Superior temporal gyrus (tissue), 1 donor: Measurements from ENCODE around the gene KYNU.
"Not testable (repeated sequence)": the region's sequence is repeated elsewhere in the genome, so short reads cannot be mapped to it uniquely, and the experiment has no call there.

ENCODE experiments used
- DNase-seq: peaks from one replicate; pipeline ENCODE4 v3.0.0-alpha.2; 2016; ENCODE audit errors: extremely low spot score

KYNU gene

DNA sequence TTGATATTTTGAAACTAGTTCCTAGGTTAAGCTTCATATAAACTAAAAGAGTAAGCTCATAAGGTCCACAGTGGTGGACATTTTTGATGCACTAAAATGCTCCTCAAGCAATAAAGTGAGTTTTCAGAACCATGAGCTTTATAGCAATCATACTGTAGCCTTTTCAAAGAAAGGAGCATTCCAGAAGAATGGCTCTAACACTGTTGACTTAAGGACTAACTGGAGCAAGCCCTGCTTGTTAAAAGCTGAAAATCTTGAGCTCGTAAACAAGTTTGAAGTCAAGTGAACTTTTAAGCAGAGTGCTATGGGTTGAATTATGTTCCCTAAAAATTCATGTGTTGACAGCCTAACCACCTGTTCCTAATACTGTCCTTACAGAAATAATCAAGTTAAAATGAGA lies 38.0 kb downstream of the KYNU start:
- no peak for DNase-seq

DNA sequence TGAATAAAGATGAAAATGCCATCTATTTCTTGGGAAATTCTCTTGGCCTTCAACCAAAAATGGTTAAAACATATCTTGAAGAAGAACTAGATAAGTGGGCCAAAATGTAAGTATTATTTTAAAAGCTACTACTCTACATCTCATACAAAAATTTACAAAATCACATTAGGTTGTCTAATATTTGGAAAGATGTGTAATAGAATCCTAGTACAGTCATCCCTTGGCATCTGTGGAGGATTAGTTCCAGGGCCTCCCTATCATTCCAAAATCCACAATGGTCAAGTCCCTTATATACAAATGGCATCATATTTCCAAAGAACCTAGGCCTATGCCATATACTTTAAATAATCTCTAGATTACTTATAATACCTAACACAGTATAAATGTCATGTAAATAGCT lies 41.2 kb downstream of the KYNU start:
- no peak for DNase-seq

DNA sequence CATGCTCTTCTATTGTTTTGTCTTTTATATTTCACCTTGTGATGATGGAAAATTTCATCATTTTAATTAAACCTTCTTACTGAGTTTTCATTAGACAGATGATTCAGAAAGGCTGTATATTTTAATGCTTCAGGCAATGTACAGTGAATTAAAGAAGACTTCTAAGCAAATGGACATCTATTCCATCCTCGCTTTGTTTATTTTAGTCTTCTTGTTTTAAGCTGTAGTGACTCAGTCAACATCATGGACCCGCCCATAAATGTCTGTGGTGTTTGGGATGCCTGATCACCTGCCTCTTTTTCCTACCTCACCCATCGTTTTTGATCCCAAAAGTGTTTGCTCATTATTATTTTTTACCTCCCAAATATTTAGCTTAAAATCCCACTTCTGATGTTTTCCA lies 43.1 kb downstream of the KYNU start:
- DNase-seq: no peak

DNA sequence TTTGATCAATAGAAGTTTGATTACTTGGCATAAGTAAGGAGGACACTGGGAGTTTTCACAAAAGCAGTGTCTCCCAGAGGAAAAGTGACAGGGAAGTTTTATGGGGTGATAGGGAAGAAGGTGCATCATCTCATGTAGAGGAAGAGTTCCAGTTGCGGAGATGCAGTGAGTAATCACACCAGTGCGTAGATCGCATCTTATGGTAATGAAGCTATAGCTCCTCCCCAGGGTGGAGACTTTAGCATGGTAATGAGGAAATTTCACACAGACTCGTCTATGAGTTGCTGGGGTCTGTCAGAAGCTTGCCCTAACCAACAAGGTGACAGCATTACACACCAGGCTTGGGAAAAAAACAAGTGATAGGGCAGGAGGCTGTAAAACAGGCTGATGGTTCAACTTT lies 49.0 kb downstream of the KYNU start:
- DNase-seq: no peak

DNA sequence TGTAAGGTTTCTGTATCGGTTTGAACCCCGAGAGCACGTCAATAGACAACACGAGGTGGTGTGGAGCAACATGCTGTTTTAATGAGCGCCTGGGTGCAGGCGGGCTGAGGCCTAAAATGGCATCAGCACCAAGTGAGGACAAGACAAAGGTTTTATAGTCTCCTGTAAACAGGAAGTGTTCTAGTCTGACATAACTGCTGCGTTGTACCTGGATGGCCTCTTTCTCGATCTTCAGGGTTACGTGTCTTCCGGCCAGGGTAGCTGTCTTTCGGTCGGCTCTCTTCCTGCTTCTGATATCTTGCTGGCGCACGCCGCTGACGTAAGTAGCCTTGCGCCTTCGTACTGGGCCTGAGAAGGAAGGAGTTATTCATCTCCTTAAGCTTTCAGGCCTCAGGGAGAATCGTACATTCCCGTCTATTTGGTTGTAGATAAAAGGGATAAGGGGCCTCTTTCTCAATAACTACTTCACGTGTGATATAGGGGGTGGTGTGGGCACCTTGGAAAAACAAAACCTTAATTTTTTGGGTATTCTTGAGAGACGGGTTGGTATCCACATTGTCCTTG lies 53.5 kb downstream of the KYNU start:
- DNase-seq: no peak

DNA sequence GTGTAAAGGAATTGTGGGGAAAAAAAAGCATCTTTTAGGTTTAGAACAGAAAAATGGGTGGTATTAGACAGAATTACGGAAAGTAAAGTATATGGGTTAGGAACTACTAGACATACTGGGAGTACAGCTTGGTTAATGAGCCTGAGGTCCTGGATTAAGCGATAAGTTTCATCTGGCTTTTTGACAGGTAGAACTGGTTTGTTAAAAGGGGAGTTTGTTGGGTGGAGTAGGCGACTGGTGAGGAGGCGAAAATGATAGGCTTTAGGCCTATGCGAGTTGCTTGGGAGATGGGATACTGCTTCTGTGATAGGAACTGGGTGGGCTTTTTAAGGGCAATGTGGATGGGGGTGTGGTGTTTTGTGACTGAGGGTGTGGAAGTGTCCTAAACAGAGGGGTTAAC lies 56.5 kb downstream of the KYNU start:
- DNase-seq: no peak

DNA sequence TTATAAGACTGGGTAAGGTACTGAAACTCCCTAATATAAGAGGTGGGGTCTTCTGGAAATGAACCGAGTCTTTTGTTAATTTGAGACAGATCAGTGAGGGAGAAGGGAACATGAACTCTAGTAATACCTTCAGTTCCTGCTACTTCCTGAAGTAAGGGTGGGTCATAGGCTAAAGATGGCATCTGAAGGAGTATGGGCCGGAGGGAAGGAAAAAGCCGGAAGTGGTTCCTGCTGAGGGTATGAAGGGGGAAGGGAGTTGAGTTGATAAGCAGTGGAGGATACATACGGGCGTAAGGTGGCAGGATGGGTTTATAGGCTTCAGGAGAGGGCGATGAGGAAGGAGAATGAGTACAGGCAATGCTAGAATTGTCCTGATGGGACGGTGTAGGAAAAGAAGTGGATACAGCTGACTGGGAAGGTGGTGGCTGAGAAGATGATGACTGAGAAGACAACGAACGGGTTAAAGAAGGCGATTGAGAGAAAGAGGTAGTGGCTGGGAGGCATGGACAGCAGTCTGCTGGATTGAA lies 58.2 kb downstream of the KYNU start:
- DNase-seq: no peak

DNA sequence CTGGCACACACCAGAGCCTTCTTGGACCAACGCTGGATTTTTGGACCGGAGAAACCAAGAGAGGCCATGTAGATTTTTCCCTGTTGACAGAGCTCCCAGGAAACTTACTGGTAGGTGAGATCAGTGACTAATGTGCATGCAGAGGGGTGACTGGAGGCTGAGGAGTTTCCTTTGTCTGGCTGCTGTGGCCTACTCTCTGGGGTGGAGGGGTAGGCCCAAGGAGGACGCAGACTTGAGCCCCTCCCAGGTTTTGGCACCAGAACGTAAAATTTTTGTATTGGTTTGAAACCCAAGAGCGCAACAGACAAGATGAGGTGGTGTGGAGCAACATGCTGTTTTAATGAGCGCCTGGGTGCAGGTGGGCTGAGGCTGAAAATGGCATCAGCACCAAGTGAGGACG lies 59.2 kb downstream of the KYNU start:
- DNase-seq: no peak

DNA sequence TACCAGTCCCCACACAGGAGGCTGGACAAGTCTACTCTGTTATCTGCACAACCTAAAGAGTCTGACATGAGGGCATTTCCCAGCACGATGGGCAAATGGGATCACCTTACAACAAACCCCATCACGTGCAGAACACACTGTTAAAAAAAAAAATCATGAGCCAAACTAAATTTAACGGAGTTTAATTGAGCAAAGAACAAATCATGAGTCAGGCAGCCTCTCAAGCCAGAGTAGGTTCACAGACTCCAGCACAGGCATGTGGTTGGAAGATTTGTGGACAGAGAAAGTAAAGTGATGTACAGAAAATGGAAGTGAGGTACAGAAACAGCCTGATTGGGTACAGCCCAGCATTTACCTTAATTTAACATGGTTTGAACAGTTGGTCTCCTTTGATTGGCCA lies 59.9 kb downstream of the KYNU start:
- DNase-seq: no peak

DNA sequence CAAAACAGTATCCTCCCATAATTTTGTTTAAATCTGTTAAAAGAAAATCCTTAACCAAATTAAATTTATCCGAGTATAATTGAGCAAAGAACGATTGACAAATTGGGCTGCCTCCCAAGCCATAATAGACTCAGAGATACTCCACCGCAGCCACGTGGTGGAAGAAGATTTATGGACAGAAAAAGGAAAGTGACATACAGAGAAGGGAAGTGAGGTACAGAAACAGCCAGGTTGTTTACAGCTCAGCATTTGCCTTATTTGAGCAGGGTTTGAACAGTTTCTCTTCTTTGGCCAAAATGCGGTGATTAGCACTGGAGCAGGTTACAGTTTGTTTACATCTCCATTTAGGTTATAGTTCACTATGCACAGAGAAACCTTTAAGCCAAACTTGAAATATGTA lies 60.8 kb downstream of the KYNU start:
- DNase-seq: no peak

DNA sequence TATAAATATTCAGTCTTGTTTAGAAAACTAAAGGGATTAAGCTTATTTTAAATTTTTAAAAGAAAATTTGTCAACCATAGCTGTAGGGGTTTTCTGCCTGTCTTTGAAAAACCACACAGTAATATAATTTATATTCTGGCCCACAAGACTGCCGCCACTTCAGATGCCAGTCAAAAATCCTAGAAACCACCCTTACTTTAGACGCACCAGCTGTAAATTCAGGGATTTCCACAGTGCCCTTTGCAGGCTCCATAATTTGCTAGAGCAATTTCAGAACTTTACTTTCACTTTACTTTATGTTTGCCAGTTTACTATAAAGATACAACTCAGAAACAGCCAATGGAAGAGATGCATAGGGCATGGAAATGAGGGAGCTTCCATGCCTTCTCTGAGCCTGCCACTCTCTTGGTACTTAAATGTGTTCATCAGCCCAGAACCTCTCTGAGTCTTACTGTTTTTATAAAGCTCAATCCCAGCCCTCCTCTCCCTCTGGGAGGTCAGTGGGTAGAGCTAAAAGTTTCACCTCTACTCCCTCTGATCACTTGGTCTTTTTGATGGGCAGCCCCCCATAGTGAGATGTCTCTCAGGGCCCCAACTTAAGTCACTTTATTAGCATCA lies 63.3 kb downstream of the KYNU start:
- DNase-seq: no peak

DNA sequence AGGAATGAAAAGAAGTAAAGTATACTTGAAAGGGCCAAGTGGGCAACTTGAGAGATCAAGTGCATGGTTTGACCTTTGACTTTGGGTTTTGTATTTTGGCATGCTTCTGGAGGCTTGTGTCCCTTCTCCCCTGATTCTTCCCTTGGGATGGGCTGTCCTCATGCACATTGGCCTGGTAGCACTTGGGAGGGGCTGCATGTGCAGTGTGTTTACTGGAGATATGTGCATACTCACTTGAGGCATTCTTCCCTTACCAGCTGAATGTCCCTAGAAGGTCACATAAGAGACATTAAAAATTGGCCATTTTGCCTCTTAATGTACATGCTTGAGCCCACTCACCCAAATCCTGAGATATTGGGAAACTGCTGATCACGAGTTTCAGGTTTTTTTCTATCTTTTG lies 65.2 kb downstream of the KYNU start:
- DNase-seq: no peak

DNA sequence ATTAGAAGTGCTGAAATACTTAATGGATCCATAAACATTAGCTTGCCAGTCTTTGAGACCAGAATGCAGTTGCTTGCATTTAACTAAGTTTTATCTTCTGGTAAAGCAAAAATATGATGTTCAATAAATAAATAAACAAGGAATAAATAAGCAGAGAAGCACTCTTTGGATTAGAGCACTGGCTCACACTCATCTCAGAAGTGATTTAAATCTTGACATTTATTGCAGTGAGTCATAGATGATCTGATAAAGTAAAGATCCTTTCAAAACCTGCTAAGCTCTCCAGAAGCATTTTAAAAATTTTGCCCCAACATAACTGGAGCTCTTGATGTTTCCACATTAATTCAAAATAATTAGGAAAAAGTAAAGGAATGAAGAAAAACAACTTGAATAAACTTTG lies 66.8 kb downstream of the KYNU start:
- DNase-seq: no peak

DNA sequence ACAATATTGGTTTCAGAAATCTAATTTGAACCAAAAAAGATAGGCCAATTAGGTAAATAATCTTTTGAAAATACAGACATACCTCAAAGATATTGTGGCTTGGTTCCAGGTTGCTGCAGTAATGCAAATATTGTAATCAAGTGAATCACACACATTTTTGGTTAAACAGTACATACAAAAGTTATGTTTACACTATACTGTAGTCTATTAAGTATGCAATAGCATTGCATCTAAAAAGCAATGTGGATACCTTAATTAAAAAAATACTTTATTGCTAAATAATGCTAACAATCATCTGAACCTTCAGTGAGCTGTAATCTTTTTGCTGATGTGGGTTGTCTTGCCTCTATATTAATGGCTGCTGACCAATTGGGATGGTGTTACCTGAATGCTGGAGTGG lies 67.3 kb downstream of the KYNU start:
- DNase-seq: no peak

DNA sequence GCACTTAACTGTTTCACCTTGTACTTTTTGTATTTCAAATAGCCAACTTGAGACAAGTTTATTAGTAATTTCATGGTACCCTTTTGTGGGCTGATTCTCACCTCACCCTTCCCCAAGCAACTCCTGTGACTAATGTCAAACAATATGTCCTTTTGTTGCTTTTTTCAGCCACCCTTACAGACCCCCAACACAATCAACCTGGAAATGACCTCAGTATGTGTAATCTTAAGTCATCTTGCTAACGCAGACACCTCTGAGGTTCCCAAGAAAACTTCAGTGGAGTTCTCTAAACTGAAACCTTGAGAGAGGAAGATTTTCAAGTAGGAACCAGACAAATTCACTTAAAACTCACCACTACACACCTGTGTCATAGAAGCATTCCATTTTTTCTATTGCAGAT lies 69.5 kb downstream of the KYNU start:
- no peak for DNase-seq

DNA sequence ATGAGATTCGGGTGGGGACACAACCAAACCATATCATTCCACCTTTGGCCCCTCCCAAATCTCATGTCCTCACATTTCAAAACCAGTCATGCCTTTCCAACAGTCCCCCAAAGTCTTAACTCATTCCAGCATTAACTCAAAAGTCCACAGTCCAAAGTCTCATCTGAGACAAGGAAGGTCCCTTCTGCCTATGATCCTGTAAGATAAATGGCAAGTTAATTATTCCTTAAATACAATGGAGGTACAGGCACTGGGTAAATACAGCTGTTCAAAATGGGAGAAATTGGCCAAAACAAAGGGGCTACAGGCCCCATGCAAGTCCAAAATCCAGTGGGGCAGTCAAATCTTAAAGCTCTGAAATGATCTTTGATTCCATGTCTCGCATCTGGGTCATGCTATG lies 71.3 kb downstream of the KYNU start:
- not testable (repeated sequence) for DNase-seq

DNA sequence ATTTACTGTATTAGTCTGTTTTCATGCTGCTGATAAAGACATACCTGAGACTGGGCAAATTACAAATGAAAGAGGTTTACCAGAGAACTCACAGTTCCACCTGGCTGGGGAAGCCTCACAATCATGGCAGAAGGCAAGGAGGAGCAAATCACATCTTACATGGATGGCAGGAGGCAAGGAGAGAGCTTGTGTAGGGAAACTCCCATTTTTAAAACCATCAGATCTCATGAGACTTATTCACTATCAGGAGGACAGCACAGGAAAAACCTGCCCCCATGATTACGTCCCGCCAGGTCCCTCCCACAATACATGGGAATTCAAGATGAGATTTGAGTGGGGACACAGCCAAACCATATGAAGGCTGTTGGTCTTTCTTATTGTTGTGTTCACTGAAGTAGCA lies 72.9 kb downstream of the KYNU start:
- DNase-seq: not testable (repeated sequence)

DNA sequence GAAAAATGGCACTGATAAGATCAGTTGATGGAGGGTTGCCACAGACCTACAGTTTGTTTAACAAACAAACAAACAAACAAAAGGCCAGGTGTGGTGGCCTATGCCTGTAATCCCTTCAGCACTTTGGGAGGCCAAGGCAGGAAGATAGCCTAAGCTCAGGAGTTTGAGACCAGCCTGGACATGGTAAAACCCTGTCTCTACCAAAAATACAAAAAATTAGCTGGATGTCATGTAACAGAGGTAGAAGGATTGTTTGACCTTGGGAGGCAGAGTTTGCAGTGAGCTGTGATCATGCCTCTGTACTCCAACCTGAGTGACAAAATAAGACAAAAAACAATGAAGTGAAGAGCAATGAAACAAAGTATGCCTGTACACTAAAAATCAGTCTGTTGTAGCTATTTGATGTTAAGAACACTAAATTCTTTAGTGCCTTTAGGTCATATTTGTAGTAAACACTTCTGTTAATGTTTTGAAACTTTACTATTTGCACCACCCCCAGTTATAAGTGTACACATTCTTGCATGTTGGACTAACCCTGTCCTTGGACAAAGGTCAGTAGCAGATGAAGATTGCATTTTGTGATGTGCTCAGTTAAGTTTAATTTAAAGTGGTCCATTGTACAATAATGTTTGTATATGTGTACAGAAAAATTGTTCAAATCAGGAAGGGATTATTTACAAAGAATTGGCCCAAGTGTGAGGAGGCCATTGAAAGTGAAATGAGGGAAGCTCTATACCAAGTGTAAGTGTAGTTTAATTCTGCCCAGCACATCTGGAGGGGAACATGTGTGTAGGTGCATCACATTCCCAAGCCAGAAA lies 73.9 kb downstream of the KYNU start:
- DNase-seq: no peak

DNA sequence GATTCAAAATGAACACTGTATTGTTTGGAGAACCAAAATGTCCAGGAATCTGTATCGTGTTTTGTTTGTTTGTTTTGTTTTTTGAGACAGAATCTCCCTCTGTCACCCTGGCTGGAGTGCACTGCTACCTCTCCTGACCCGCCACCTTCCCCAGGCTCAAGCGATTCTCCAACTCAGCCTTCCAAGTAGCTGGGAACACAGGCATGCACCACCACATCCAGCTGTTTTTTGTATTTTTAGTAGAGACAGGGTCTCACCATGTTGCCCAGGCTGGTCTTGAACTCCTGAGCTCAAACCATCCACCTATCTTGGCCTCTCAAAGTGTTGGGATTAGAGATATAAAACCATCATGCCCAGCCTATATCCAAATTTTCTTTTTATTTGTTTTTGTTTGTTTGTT lies 74.6 kb downstream of the KYNU start:
- DNase-seq: no peak

DNA sequence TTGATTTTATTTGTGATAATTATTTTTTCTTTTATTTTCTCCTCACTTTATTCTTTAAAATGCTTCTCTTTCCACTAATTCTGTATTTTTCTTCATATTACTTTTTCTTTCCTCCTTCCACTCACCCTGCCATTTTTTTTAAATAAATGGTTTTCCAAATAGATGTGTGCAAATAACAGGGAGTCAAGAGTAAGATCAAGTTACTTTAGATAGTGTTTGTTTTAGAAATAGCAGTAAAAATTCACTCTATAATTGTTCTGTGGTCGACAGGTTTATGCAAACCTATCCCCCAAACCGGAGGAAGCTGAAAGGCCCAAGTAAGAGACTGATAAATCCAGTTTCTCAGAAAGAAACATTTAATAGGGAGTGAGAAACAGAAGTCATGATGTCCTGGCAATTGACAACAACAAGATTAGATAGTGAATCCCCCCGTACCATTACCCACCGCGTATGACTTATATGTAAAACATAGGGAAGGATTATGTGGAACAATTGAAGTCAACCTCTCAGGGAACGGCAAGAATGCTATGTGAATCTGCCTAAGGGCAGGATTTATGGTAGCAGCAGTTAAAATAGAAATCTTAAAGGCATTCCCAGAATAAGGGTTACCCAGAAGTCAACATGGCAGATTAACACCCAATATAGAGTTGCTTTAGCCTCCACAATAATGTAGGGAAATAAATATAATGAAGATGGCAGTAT lies 75.5 kb downstream of the KYNU start:
- no peak for DNase-seq

DNA sequence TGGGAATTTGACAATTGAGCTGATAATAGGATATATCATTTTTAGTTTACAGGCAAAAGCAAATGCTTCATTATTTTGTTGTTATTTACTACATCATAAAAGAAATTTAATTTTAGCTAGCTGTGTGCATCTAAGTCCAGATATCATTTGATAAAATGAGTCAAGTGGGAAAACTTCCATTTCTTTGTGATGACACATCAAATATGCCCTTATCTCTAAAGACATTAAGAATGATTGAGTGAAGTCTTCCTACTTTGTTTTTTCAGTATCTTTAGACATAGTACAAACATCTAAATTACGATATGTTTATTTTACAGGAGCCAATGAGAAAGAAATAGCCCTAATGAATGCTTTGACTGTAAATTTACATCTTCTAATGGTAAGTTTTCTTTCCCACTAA lies 77.0 kb downstream of the KYNU start:
- no peak for DNase-seq

DNA sequence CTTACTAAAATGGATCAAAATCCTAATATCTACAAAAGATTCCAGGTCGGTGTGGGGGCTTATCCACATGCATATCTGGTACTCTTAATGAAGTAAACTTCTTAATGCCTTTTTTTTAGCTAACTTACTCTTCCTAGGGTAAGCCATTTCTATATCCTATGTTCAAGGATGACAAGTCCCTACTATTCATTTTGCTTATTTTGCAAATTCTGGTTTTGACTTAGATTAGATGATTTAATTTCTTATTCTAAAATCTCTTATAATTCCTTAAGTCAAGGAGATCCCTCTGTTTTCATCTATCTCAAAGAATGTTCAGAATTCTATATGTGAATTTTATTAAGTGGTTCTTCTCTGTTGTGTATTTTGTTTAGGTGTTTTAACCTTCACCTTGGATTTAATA lies 79.7 kb downstream of the KYNU start:
- no peak for DNase-seq

DNA sequence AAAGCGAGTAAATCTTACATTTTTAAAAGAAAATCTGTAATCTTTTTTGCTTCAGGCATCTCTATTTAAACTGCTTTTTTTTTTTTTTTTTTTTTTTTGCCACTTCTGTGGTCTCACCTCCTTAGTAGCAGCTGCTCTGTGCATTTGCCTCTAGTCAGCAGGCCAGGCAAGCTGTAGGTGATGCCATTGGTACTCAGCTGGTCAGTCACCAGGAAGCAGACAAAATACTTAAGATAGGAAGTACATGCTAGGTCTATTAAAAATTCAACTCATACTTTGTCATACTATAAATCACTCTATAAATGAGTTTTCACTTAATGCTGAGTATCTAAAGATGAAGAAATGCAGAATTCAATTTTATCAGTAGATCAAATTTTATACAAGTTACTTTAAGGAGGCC lies 83.7 kb downstream of the KYNU start:
- no peak for DNase-seq
